Colonic mucosa (tissue), 4 donors: ENCODE data around the gene RNF43. TPM values are rescaled to one million over a fixed set of nuclear protein-coding genes. Genes with fewer than 3 reads are reported as not detected.

Experiments used
- DNase-seq: peaks from one replicate; pipeline ENCODE4 v3.0.0-alpha.2; 2020
- H3K27ac ChIP-seq: fragments of 200-600 bp; one replicate; pipeline ENCODE4 v1.8.0; 2021
- H3K27me3 ChIP-seq: fragments of 200-600 bp; one replicate; pipeline ENCODE4 v1.8.0; 2021
- H3K36me3 ChIP-seq: fragments of 200-600 bp; one replicate; pipeline ENCODE4 v1.8.0; 2021
- H3K4me1 ChIP-seq: fragments of 200-600 bp; one replicate; pipeline ENCODE4 v1.8.0; 2021; ENCODE audit warnings: mild to moderate bottlenecking
- H3K4me3 ChIP-seq: fragments of 200-600 bp; one replicate; pipeline ENCODE4 v1.8.0; 2021
- H3K9ac ChIP-seq, 2 donors: one replicate each; pipeline ENCODE4 v1.7.0; 2013; ENCODE audit warnings: control low read depth in 2 of 2, low read depth in 2 of 2, low read length in 2 of 2
- H3K9me3 ChIP-seq: fragments of 200-600 bp; one replicate; pipeline ENCODE4 v1.8.0; 2021
- CTCF ChIP-seq: fragments of 200-600 bp; IDR thresholded peaks from one replicate; pipeline ENCODE4 v1.8.0; 2022; ENCODE audit warnings: antibody characterized with exemption, mild to moderate bottlenecking
- intact Hi-C: fragments of 100-400 bp; cut with DNase I; formaldehyde crosslinking; loops from one replicate; pipeline ENCODE4 v1.14.1; 2022
- total RNA-seq, 2 donors: library from RNA; stranded (reverse); fragmentation: NEBNext Ultra II Directional in 1 of 2; extraction: Animal tissue kit (Norgen Biotek cat#: 25700) in 1 of 2; gene quantifications; one replicate each; pipeline ENCODE4 v1.2.1, GENCODE V29; 2021
- donor health status: healthy.
- donor health status: DM: no; HTN: no; CAD: no.
- donor health status: DM: no; HTN: no; CAD: no.

Gene RNF43
- total RNA-seq, 2 donors from 2014 or later: 38.5 to 51.2 TPM

GRCh38 chr17:58386708-58387107 lies 30.6 kb downstream of the RNF43 start:
- peaks cover 10% of the 10 kb centered on the region for H3K4me1 ChIP-seq
- no peak overlapping the region for H3K27ac ChIP-seq

GRCh38 chr17:58385359-58385899 lies 31.9 kb downstream of the RNF43 start:
- H3K4me1 ChIP-seq: peaks cover 10% of the 10 kb centered on the region
- no peaks in the 10 kb centered on the region for H3K36me3 ChIP-seq
- H3K9ac ChIP-seq: no peak overlapping the region
- H3K9me3 ChIP-seq: no peaks in the 10 kb centered on the region
- intact Hi-C loops: no loop called here
- TF ChIP-seq CTCF: no peak
- no peaks in the 10 kb centered on the region for H3K27me3 ChIP-seq
- no peak overlapping the region for H3K4me3 ChIP-seq
- no peak overlapping the region for H3K27ac ChIP-seq
- peak; percentile 10 for DNase-seq

More at GRCh38 chr17:58386708-58387107, 30.6 kb downstream of the RNF43 start:
- no peaks in the 10 kb centered on the region for H3K36me3 ChIP-seq
- H3K27me3 ChIP-seq: no peaks in the 10 kb centered on the region
- H3K9ac ChIP-seq: no peak overlapping the region
- no peak for DNase-seq
- no peak overlapping the region for H3K4me3 ChIP-seq
- H3K9me3 ChIP-seq: no peaks in the 10 kb centered on the region
- TF ChIP-seq CTCF: no peak
- intact Hi-C loops: no loop called here

GRCh38 chr17:58384897-58385296 lies 32.4 kb downstream of the RNF43 start:
- H3K4me3 ChIP-seq: no peak overlapping the region
- H3K4me1 ChIP-seq: peaks cover 10% of the 10 kb centered on the region
- H3K9ac ChIP-seq: peak overlapping the region in 1 of 2 donors; percentile 42
- H3K27me3 ChIP-seq: no peaks in the 10 kb centered on the region
- H3K36me3 ChIP-seq: no peaks in the 10 kb centered on the region
- no peak for DNase-seq
- intact Hi-C loops: no loop called here
- H3K27ac ChIP-seq: peak overlapping the region; percentile 19
- no peak for TF ChIP-seq CTCF
- no peaks in the 10 kb centered on the region for H3K9me3 ChIP-seq

- no peak for DNase-seq
These were observed 33.4 kb downstream of the RNF43 start for GRCh38 chr17:58383892-58384462.

GRCh38 chr17:58382872-58383242 lies 34.5 kb downstream of the RNF43 start:
- no peaks in the 10 kb centered on the region for H3K27me3 ChIP-seq
- H3K9ac ChIP-seq: peak overlapping the region in 1 of 2 donors; percentile 46
- no peak overlapping the region for H3K4me3 ChIP-seq
- peak overlapping the region; percentile 54 for H3K27ac ChIP-seq
- peaks cover 5% of the 10 kb centered on the region for H3K4me1 ChIP-seq
- TF ChIP-seq CTCF: no peak
- no peaks in the 10 kb centered on the region for H3K9me3 ChIP-seq
- intact Hi-C loops: no loop called here
- no peaks in the 10 kb centered on the region for H3K36me3 ChIP-seq
- peak; percentile 65 for DNase-seq

More at GRCh38 chr17:58383892-58384462, 33.4 kb downstream of the RNF43 start:
- H3K27ac ChIP-seq: peak overlapping the region; percentile 54
- no peaks in the 10 kb centered on the region for H3K9me3 ChIP-seq
- H3K4me1 ChIP-seq: peaks cover 5% of the 10 kb centered on the region
- TF ChIP-seq CTCF: no peak
- intact Hi-C loops: no loop called here
- H3K4me3 ChIP-seq: no peak overlapping the region
- peak overlapping the region in 1 of 2 donors; percentile 42 for H3K9ac ChIP-seq
- no peaks in the 10 kb centered on the region for H3K36me3 ChIP-seq
- no peaks in the 10 kb centered on the region for H3K27me3 ChIP-seq
